CD4-positive, alpha-beta T cell treated with Interleukin-1 beta for 1 hour (primary cell): ENCODE data around the gene CNNM1.

Experiments used
- DNase-seq, 2 donors: peaks; one replicate each; pipeline ENCODE4 v3.0.0-alpha.2; 2020 to 2022

Gene CNNM1

DNA sequence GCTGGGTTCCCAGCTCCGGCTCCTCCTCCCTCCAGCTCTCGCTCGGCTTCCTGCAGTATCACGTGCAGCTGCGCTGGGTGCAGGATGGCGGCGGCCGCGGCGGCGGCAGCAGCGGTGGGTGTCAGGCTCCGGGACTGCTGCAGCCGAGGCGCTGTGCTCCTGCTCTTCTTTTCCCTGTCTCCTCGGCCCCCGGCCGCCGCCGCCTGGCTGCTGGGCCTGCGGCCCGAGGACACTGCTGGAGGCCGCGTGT is at the start of gene CNNM1:
Gene CNNM1, plus strand, starts transcription at position 53 of the 250 bp plus-strand sequence. Its CDS starts 32 bp downstream, at position 85.
- no peak for DNase-seq

DNA sequence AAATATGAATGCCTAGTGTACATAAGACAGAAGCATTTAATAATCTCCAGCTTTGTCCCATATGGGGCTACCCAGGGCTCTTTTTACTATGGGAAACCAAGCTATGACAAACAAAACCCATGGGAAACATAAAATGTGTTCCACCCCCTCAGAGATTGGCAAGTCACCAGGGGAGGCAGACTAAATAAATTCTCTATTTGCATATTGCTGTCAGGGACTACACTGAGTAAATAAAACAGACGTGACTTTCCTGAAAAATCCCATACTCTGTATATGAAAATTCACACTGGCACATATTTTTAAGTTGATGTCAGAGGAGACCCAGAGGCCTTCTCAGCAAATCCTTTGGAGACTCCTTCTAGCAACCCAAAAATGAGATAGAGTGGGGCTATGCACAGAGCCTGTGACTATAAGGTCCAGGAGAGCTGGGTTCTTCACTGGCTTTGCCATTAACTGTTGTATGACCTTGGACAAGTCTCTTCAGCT is 49.5 kb upstream of the CNNM1 start:
- no peak for DNase-seq

DNA sequence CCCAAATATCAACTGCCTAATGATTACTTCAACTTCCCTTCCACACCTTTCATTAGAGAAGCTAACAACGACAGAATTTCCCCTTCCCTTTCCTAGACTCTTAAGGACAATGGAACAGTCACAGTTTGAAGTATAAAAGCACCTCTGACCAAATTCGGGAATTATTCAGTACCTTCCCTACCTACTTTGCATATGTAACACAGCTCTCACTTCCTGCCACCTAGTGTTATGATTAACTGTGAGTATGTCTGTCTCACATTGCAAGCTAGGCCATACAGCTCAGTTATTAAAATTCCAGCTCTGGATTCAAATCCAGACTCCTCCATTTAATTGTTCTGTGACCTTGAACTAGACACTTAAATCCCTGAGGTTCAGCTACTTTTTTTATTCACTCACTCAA is 48.7 kb upstream of the CNNM1 start:
- DNase-seq, result no peak

DNA sequence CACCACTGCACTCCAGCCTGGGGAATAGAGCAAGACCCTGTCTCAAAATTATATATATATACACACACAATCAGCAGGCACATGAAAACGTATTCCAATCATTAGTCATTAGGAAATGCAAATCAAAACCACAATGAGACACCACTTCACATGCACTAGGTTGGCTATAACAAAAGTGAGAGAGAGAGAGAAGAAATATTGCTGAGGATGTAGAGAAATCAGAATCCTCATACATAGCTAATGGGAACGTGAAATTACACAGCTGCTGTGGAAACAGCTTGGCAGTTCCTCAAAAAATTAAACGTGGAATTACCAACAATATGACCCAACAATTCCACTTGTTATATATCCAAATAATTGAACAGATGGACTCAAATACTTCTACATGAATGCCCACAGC is 43.3 kb upstream of the CNNM1 start:
- DNase-seq, result no peak

DNA sequence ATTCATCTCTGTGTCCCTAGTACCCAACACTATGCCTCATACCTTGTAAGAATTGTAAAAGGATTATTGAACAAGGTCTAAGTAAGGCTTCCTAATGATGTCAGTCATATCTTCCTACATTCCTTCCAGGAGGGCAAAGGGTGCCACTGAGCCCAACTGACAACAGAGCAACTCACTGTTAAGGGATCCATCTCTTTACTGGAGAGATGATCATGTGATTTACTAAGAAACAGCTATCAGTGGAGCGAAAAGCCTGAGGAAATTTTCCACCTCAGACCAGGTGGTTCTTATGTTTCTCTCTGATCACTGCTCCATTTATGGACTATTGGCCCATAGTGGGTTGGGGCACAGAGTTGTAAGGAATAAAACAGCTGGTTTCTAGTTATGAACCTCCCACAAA is 38.9 kb upstream of the CNNM1 start:
- DNase-seq, result no peak

DNA sequence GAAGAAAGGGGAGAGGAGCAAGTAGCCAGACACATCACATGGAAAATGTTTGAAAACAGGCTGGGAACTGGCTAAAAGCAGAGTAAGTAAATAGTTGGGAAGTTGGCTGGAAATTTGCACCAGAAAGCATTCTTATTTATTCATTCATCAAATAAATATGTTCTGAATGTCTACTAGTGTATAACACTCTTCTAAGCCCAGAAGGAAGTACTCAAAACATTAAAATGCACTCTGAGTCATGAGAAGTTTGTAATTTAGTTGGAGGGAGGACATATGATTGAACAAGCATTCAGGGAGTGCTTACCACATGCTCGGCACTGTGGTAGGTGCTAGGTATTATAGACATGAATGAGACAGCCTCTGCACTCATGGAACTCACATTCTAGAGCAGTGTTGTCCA is 37.0 kb upstream of the CNNM1 start:
- DNase-seq, result no peak

DNA sequence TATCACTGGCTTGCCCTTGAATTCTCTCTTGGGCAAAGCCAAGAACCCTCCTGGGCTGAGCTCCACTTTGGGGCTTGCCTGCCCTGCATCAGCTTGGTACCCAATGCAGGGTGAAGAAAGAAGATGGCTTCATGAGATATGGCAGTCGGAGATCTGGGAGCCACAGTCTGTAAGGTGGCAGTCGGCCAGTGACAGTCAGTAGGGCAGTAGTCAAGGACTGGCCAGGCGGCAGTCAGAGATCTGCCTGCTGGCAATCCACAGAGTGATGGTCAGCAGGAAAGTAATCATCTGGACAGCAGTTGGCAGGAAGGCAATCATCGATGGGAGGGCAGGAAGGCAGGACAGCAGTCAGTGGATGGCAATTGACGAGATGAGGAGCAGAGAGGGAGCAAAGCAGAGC is 32.6 kb upstream of the CNNM1 start:
- DNase-seq, result no peak

- no peak for DNase-seq
Measured at GRCh38 chr10:99297033-99297432, 32.1 kb upstream of the CNNM1 start.

DNA sequence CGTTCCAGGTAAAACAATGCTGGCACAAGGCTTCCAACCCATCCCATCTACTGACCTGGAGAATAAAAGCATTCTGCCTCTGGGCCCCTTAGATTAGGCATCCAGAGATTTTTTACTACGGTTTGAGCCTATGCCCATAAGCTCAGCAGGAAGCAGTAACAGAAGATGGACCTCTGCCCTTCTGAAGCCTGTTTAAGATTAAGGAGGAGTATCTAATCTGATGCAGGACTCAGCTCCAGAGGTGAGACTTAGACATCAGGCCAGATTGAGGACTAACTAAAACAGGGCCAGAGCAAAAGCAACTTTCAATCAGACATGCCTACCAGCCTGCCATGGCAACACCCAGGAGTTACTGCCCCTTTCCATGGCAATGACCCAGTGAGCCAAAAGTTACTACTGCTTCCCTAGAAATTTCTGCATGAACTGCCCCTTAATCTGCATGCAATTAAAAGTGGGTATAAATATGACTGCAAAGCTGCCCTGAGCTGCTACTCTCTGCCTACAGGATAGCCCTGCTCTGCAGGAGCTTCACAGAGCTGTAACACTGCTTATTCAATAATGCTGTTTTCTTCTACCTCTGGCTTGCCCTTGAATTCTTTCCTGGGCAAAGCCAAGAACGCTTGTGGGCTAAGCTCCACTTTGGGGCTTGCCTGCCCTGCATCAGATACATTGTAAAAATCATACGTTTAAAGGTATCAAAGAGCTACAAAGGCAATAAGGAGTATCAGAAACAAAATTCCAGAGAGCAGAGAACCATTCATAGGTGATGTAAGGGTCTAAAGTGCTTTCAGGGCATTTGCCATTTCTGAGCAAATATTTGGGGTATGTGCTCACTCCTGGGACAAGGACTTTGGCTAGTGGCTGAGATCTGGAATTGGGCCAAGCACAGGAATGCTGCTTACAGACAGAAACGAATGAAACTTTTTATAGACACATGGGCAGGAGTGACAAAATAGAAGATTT is 25.0 kb upstream of the CNNM1 start:
- no peak for DNase-seq

DNA sequence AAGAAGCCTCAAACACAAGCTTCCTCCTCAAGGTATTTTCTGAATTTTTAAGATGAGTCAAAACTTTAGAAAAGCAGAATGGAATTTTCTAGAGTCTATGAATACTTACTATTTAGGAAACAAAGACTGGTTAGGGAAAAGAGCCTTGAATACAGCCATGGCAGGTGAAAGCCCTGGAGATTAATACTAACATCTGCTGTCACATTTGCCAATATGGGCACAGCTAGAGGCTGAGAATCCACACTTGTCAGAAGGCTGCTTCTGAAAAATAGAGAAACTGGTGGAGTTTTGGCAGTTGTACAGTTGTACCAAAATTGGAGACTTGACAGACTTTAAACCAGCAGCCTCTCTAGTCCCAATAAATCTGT is 24.3 kb upstream of the CNNM1 start:
- no peak for DNase-seq

- DNase-seq, result no peak
Measured at GRCh38 chr10:99312501-99312900, 16.7 kb upstream of the CNNM1 start.

- no peak for DNase-seq
Measured at GRCh38 chr10:99315853-99316252, 13.3 kb upstream of the CNNM1 start.

DNA sequence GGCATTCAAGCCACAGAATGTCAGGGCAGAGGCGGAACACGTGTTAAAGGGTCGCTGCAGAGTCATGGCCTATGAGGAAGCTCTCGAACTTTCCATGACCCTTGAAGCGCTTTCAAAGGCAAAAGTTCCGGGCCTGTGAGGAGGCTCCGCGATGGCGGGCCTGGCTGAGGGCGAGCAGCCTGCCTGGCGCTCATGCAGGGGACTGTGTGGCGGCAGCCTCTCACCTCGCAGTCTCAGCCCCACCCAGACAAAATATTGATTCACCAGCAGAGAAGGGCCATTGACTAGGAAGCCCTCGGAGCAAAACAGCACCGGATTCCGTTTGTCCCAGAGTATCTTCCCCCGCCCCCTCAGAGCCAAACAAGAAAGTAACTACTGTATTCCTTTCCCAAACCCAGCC is 12.8 kb upstream of the CNNM1 start:
- no peak for DNase-seq

GRCh38 chr10:99318048-99318447 is 11.1 kb upstream of the CNNM1 start:
- DNase-seq, result no peak

DNA sequence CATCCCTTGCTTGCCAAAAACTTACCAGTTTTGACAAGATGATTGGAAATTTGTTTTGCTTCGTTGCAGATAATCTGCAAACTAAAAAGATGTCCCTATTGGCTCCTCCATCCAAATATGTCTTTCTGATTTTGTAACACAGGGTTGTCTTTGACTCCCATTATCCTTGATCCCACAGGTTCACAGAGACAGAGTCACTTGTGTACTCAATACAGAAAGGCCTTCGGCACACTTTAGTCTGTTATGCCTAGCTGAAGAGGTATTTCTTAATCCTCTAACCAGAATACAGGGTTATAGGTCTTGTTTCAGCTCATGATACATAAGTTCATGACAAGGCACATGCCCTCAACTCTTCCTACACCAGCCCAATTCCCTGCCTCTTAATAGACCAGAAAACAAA is 10.7 kb upstream of the CNNM1 start:
- DNase-seq, result no peak

DNA sequence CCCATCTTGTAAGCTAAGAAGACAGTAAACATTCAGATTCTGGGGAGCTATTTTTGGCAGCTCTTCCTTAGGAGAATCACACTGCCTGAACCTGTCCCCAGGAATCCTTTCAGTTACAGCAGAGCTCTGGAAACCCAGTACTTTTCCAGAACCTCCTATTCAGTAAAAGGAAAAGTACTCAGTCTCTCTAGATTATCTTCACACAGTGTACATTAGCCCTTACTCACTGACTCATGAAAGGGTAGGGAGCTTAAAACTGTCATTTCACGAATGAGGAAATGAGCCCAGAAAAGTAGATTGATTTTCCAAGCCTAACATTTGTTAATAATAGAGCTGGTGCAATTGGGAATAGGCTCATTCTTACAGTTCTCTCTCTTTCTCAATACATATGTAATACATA is 3.9 kb upstream of the CNNM1 start:
- DNase-seq, result no peak

- DNase-seq, result no peak
Measured at GRCh38 chr10:99326871-99327270, 2.3 kb upstream of the CNNM1 start.

DNA sequence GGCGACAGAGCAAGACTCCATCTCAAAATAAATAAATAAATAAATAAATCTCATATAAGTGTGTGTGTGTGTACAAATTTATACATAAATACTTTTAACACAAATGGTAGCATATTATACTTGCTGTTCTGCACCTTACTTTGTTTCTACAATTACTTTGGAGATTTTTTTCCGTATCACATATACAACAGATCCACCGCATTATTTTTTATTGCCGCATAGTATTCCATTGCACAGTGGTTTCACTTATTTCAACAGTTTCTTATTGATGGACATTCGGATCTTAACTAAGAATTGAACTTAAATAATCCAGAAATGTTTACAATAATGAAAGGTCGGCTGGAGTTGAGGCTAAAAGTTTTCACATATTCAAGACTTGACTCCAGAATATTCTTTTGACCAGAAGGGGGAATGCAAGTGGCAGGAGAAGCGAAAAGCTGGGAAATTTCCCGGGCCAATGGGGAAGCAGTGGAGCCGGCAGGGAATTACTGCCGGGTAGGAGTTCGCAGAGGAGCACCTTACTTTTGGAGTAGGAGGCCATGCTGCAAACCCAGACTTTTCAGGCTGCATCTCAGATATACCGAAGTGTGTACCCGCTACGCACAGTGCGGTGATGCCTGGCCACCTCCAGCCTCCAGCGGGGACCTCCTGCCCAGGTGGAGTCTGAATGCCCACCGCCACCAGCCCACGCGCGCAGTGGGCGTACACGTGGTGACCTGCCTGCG is 415 bp upstream of the CNNM1 start:
- no peak for DNase-seq

GRCh38 chr10:99329554-99330346 is 594 bp downstream of the CNNM1 start:
- DNase-seq, result no peak

- DNase-seq, result no peak
Measured at GRCh38 chr10:99330347-99330924, 1.3 kb downstream of the CNNM1 start.

GRCh38 chr10:99331207-99331803 is 2.1 kb downstream of the CNNM1 start:
- no peak for DNase-seq

DNA sequence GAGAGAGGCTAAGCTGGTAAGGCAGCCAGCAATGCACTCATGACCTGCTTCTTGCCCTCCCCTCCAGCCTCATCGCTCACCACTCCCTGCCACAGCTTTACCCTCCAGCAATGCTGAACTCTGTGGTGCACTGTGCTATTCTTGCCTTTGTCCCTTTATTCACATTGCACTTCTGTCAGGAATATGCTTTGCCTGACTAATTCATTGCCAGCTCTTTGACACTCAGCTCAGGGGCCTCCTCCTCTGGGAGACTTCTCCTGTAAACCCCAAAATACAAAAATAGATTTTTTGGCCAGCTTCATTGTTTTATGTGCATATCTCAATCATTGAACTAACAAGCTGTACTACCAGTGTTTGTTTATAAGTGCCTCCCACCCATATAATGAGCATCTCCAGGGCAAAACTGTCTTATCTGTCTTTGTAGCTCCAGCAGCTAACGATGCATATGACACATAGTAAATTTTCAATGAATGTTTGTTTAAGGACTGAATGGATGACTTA is 8.2 kb downstream of the CNNM1 start:
- DNase-seq, result no peak

DNA sequence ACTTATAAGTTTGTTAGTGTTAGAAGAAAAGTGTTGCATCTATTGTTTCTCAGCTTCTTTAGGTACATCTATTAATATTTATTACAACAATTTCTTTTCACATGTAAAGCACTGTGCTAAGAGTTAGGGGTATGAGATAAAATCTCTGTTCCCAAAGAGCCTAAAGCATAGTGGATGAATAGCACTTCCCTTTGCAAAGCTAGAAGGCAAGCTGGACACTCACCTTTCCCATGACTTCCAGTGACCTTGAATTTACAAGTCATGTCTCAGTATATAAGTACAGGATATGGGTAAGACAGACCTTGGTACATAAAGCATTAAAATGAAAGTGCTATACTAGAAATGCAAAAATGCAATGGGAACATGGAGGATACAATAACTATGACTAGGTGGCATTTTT is 8.7 kb downstream of the CNNM1 start:
- DNase-seq, result no peak
